GM12878 (cell line): ENCODE results near the gene DCUN1D3. TPM values are rescaled to one million over a fixed set of nuclear protein-coding genes. Genes with fewer than 3 reads are reported as not detected.

Source experiments
- ATAC-seq: fragments of 200-7000 bp; cut with Tn5 transposase; 3 replicates; pipeline ENCODE4 v1.9.1; 2020; ENCODE audit warnings: mild to moderate bottlenecking, moderate library complexity
- BruUV-seq: library from RNA; stranded (reverse); fragments of 400-500 nt; replicated peaks from 2 replicates; lab custom pipeline; 2021; lab: Mats Ljungman, UMichigan
- CTCF ChIA-PET: fragments of 300-600 bp; sonication (Branson Sonifier 250); formaldehyde crosslinking; extraction: SDS; loops from one replicate; lab custom pipeline; 2021; ENCODE audit warnings: inconsistent platforms; lab: Yijun Ruan, JAX
- POLR2A ChIA-PET: fragments of 350-600 bp; formaldehyde crosslinking; extraction: SDS; loops from one replicate; lab custom pipeline; 2021; ENCODE audit warnings: inconsistent platforms; lab: Charles Lee
- RAD21 ChIA-PET: fragments of 300-600 bp; sonication (Branson Sonifier 250); formaldehyde crosslinking; loops from one replicate; lab custom pipeline; 2023; ENCODE audit warnings: antibody characterized with exemption; ENCODE audit not compliant: unreplicated experiment; lab: Charles Lee
- SMC1A ChIA-PET: fragments of 300-600 bp; sonication (Branson Sonifier 250); formaldehyde crosslinking; loops from one replicate; lab custom pipeline; 2023; ENCODE audit not compliant: unreplicated experiment, uncharacterized antibody; lab: Charles Lee
- DNase-seq: peaks from one replicate; pipeline ENCODE4 v3.0.0-alpha.2; 2011; ENCODE audit warnings: low read depth, low spot score
- FAIRE-seq: peaks from 3 replicates; lab custom pipeline; 2011; peaks lifted over from hg19 to GRCh38; lab: Jason Lieb, UNC
- H2AFZ ChIP-seq: 2 replicates; pipeline ENCODE4 v1.6.0; 2011; ENCODE audit warnings: low read depth, low read length, control low read depth; ENCODE audit not compliant: control insufficient read depth
- H3K27ac ChIP-seq: 2 replicates; pipeline ENCODE4 v1.5.1; 2011; ENCODE audit warnings: control low read depth; ENCODE audit not compliant: control insufficient read depth, insufficient read depth
- H3K27me3 ChIP-seq, 2 experiments: replicated peaks in 1 of 2; 2 replicates each; pipeline versions ENCODE4 v1.6.0 to v1.6.1; 2011; ENCODE audit warnings: low read length in 1 of 2; ENCODE audit not compliant: control insufficient read depth in 2 of 2, insufficient read depth in 2 of 2
- H3K36me3 ChIP-seq, 2 experiments: 2 replicates each; pipeline ENCODE4 v1.5.1; 2011; ENCODE audit warnings: low read length in 1 of 2; ENCODE audit not compliant: control insufficient read depth in 2 of 2, insufficient read depth in 2 of 2
- H3K4me1 ChIP-seq: 2 replicates; pipeline ENCODE4 v1.6.1; 2011; ENCODE audit warnings: mild to moderate bottlenecking, low read length, moderate library complexity, mixed read lengths; ENCODE audit not compliant: control insufficient read depth, insufficient read depth
- H3K4me2 ChIP-seq: 2 replicates; pipeline ENCODE4 v1.6.0; 2011; ENCODE audit warnings: control low read depth; ENCODE audit not compliant: control insufficient read depth, insufficient read depth
- H3K4me3 ChIP-seq: fragments of 200-600 bp; sonication (generic); 2 replicates; pipeline ENCODE4 v1.5.1; 2016
- H3K79me2 ChIP-seq: 2 replicates; pipeline ENCODE4 v1.6.0; 2011; ENCODE audit warnings: low read length; ENCODE audit not compliant: control insufficient read depth, insufficient read depth
- H3K9ac ChIP-seq: 2 replicates; pipeline ENCODE4 v1.8.0; 2011; ENCODE audit warnings: low read length, control low read depth, mixed read lengths; ENCODE audit not compliant: control insufficient read depth, insufficient read depth
- H3K9me3 ChIP-seq: replicated peaks from 3 replicates; pipeline ENCODE4 v1.5.1; 2011; ENCODE audit warnings: mild to moderate bottlenecking, low read length; ENCODE audit not compliant: control insufficient read depth, insufficient read depth
- H4K20me1 ChIP-seq: 2 replicates; pipeline ENCODE4 v1.6.0; 2011; ENCODE audit not compliant: control insufficient read depth, insufficient read depth
- ATF7 ChIP-seq: fragments of 450-650 bp; IDR thresholded peaks from 2 replicates; pipeline ENCODE4 v1.6.1; 2016; ENCODE audit warnings: low read depth, mild to moderate bottlenecking
- DPF2 ChIP-seq: fragments of 450-650 bp; IDR thresholded peaks from 2 replicates; pipeline ENCODE4 v1.6.1; 2017; ENCODE audit warnings: mild to moderate bottlenecking
- EED ChIP-seq: sonication (generic); IDR thresholded peaks from 2 replicates; pipeline ENCODE4 v1.6.1; 2016; ENCODE audit warnings: antibody characterized with exemption, low read depth
- FOXM1 ChIP-seq: IDR thresholded peaks from 2 replicates; pipeline ENCODE4 v1.6.1; 2012; ENCODE audit warnings: low read depth, mild to moderate bottlenecking, inconsistent platforms, low read length, moderate library complexity
- IRF5 ChIP-seq: fragments of 450-650 bp; IDR thresholded peaks from 2 replicates; pipeline ENCODE4 v1.6.1; 2017; ENCODE audit warnings: borderline replicate concordance
- KDM1A ChIP-seq: fragments of 200-600 bp; sonication (generic); IDR thresholded peaks from 2 replicates; pipeline ENCODE4 v1.6.1; 2016; ENCODE audit warnings: borderline replicate concordance
- NFIC ChIP-seq: IDR thresholded peaks from 2 replicates; pipeline ENCODE4 v1.6.1; 2012; ENCODE audit warnings: low read depth, mild to moderate bottlenecking, inconsistent platforms, low read length, moderate library complexity
- SUZ12 ChIP-seq: fragments of 200-600 bp; sonication (generic); IDR thresholded peaks from one replicate; pipeline ENCODE4 v1.6.1; 2018; ENCODE audit warnings: antibody characterized with exemption, mild to moderate bottlenecking; ENCODE audit not compliant: unreplicated experiment
- ZNF274 ChIP-seq: IDR thresholded peaks from one replicate; pipeline ENCODE4 v1.8.0; 2011; ENCODE audit not compliant: insufficient read length, insufficient read depth
- ZNF384 ChIP-seq: IDR thresholded peaks from 2 replicates; pipeline ENCODE4 v1.6.1; 2012; ENCODE audit warnings: low read depth, mild to moderate bottlenecking, low read length, improper control_type of control experiment, borderline replicate concordance
- WGBS: methylation state at CpG from one replicate; pipeline ENCODE4 v1.1.6; 2016; ENCODE audit warnings: low lambda C conversion rate; ENCODE audit not compliant: insufficient replicate concordance, insufficient coverage; ENCODE audit errors: missing lambda C conversion rate; 5-methylcytosine and 5-hydroxymethylcytosine counted together
- in situ Hi-C: fragments of 300-500 bp; cut with MboI; formaldehyde crosslinking; loops from 9 replicates; pipeline ENCODE4 v1.14.3; 2018; ENCODE audit warnings: mixed read lengths
- intact Hi-C: fragments of 100-400 bp; cut with micrococcal nuclease; formaldehyde crosslinking; loops from one replicate; pipeline ENCODE4 v1.14.2; 2022; ENCODE audit not compliant: unreplicated experiment
- polyA plus RNA-seq, 11 experiments: library from polyadenylated mRNA; depleted of rRNA in 4 of 11; unstranded in 6 of 11; stranded (reverse) in 5 of 11; fragments of >200 nt; fragmentation: Nextera tagmentation in 4 of 11; fragmentation: Illumina TruSeq in 1 of 11; extraction: Ambion mirVana in 4 of 11; extraction: Trizol in 1 of 11; gene quantifications; 1 replicate in 1 of 11; 2 replicates in 10 of 11; pipeline versions ENCODE4 v1.2.1 to v1.2.3, GENCODE V29; 2011 to 2016; ENCODE audit warnings: inconsistent platforms in 2 of 11, missing spikeins in 2 of 11, low read depth in 1 of 11
- total RNA-seq, 4 experiments: library from RNA; depleted of rRNA in 3 of 4; stranded (reverse); fragments of >200 nt in 3 of 4; fragmentation: Illumina TruSeq in 1 of 4; extraction: Trizol in 1 of 4; gene quantifications; 2 replicates each; pipeline versions ENCODE4 v1.2.1 to v1.2.3, GENCODE V29; 2013 to 2021

DCUN1D3 gene
- total and polyA plus RNA-seq, 10 of the 15 experiments (the other 5 are each of a cell fraction or from before 2014, with no cell fraction given): 0.47 to 4.5 (median 1.9) TPM

GRCh38 chr16:20918486-20919239 is 18.5 kb upstream of the DCUN1D3 start:
- ChIA-PET CTCF (no interaction called here), RAD21 (no interaction called here), SMC1A (interaction anchor here (1.1 kb wide), 2 partner anchors 10 to 18 kb away, joined by 3 read pairs; partner anchors contain the start of gene LYRM1), POLR2A (interaction anchor here (1.0 kb wide), 1 partner anchor 7 kb away, joined by 4 read pairs; no protein-coding TSS in a partner anchor)
- ATAC-seq: no peak
- no peaks in the 10 kb centered on the region for H3K4me1 ChIP-seq
- no peaks in the 10 kb centered on the region for H3K27me3 ChIP-seq
- TF ChIP-seq DPF2: no peak
- TF ChIP-seq ZNF274: no peak
- no peak for TF ChIP-seq SUZ12
- no peak for TF ChIP-seq NFIC
- TF ChIP-seq ZNF384: no peak
- no peak for TF ChIP-seq EED
- TF ChIP-seq IRF5: no peak
- TF ChIP-seq KDM1A: no peak
- TF ChIP-seq FOXM1: no peak
- TF ChIP-seq ATF7: no peak
- H2AFZ ChIP-seq: no peak overlapping the region
- H3K79me2 ChIP-seq: no peaks in the 10 kb centered on the region
- no peak overlapping the region for H3K27ac ChIP-seq
- H3K9ac ChIP-seq: no peak overlapping the region
- in situ Hi-C loops (no loop called here), intact Hi-C loops (no loop called here)
- no peak overlapping the region for H3K4me3 ChIP-seq
- H3K36me3 ChIP-seq: no peaks in the 10 kb centered on the region; a peak in 1 of 4 replicates
- DNase-seq: no peak
- no peaks in the 10 kb centered on the region for H4K20me1 ChIP-seq
- FAIRE-seq: no peak
- H3K9me3 ChIP-seq: no peaks in the 10 kb centered on the region
- no TSS peak for BruUV-seq
- H3K4me2 ChIP-seq: no peak overlapping the region
- WGBS: 95% methylated on average over 4 of the region's 4 CpGs
